Gastrocnemius medialis (tissue), 4 donors: ENCODE results near the gene LHFPL4.

ENCODE experiments used
- CTCF ChIP-seq, 5 experiments: fragments of 450-650 bp in 3 of 5; fragments of 200-600 bp in 2 of 5; sonication (generic) in 2 of 5; IDR thresholded peaks in 4 of 5; conservative IDR thresholded peaks in 1 of 5; 1 replicate in 4 of 5; 2 replicates in 1 of 5; pipeline ENCODE4 v1.5.1; 2016 to 2019; ENCODE audit warnings: antibody characterized with exemption in 5 of 5, mild to moderate bottlenecking in 3 of 5, moderate library complexity in 3 of 5
- POLR2A ChIP-seq, 2 donors: fragments of 450-650 bp; IDR thresholded peaks; one replicate each; pipeline ENCODE4 v1.6.1; 2017; ENCODE audit warnings: antibody characterized with exemption in 2 of 2, mild to moderate bottlenecking in 2 of 2, moderate library complexity in 2 of 2

DNA sequence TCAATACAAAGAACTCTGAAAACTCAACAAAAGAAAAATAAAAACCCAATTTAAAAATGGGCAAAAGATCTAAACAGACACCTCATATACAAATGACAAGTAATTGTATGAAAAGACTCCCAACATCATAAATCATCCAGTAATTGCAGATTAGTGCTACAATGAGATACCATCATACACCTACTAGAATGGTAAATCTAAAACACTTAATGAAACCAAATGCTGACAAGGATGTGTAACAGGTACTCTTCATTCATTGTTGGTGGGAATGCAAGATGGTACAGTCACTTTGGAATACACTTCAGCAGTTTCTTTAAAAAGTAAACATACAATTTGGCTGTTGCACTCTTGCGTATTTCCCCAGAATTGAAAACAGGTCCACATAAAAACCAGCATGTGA is 68.4 kb downstream of the LHFPL4 start:
- no peak for TF ChIP-seq CTCF (IDR thresholded peaks at IDR 0.05 in 4 of 5, conservative IDR thresholded peaks at IDR 0.05 in 1 of 5)
- TF ChIP-seq POLR2A (IDR thresholded peaks at IDR 0.05): no peak
